Esophagus mucosa (tissue), 1 donor: ENCODE results near the gene USP17L10. TPM values are rescaled to one million over a fixed set of nuclear protein-coding genes. Genes with fewer than 3 reads are reported as not detected.
"Not testable (repeated sequence)": the region's sequence is repeated elsewhere in the genome, so short reads cannot be mapped to it uniquely, and the experiment has no call there.

Experiments used
- ATAC-seq: fragments of 200-7000 bp; cut with Tn5 transposase; one replicate; pipeline ENCODE4 v1.9.1; 2020
- total RNA-seq: library from RNA; stranded (reverse); gene quantifications from one replicate; pipeline ENCODE4 v1.2.4, GENCODE V29; 2023
- donor health status: DM: yes; HTN: yes; CAD: no.

The USP17L10 gene
- not detected for total RNA-seq

- not testable (repeated sequence) for ATAC-seq
These were observed at the start of gene USP17L10 for GRCh38 chr4:9210357-9210756. Gene USP17L10 (plus strand): TSS chr4:9210657. CDS start chr4:9210657, 0 bp downstream.

GRCh38 chr4:9165990-9166389 is 44.5 kb upstream of the USP17L10 start:
- ATAC-seq: not testable (repeated sequence)

- ATAC-seq: not testable (repeated sequence)
These were observed 40.5 kb upstream of the USP17L10 start, which contains the start of gene FAM90A26 for GRCh38 chr4:9169791-9170459. Gene FAM90A26 (plus strand): TSS chr4:9170409. CDS start chr4:9173173, 2,764 bp downstream.

- ATAC-seq: not testable (repeated sequence)
These were observed 4.2 kb downstream of the USP17L10 start for GRCh38 chr4:9214701-9215100.

GRCh38 chr4:9215105-9215504 is 4.6 kb downstream of the USP17L10 start, which contains the start of gene USP17L11:
Gene USP17L11 (plus strand): TSS chr4:9215405. CDS start chr4:9215405, 0 bp downstream.
- ATAC-seq: not testable (repeated sequence)

- not testable (repeated sequence) for ATAC-seq
These were observed 9.4 kb downstream of the USP17L10 start, which contains the start of gene USP17L12 for GRCh38 chr4:9219852-9220251. Gene USP17L12 (plus strand): TSS chr4:9220152. CDS start chr4:9220152, 0 bp downstream.

GRCh38 chr4:9224596-9224995 is 14.1 kb downstream of the USP17L10 start, which contains the start of gene USP17L13:
Gene USP17L13 (plus strand): TSS chr4:9224896. CDS start chr4:9224896, 0 bp downstream.
- not testable (repeated sequence) for ATAC-seq

GRCh38 chr4:9230249-9230648 is 19.8 kb downstream of the USP17L10 start:
- ATAC-seq: not testable (repeated sequence)

GRCh38 chr4:9234085-9234484 is 23.6 kb downstream of the USP17L10 start, which contains the start of gene USP17L15:
Gene USP17L15 (plus strand): TSS chr4:9234385. CDS start chr4:9234385, 0 bp downstream.
- ATAC-seq: not testable (repeated sequence)

GRCh38 chr4:9238461-9238860 is 28.0 kb downstream of the USP17L10 start:
- ATAC-seq: not testable (repeated sequence)

- ATAC-seq: not testable (repeated sequence)
These were observed 33.1 kb downstream of the USP17L10 start, which contains the start of gene USP17L17 for GRCh38 chr4:9243579-9243978. Gene USP17L17 (plus strand): TSS chr4:9243879. CDS start chr4:9243879, 0 bp downstream.

GRCh38 chr4:9247953-9248680 is 37.7 kb downstream of the USP17L10 start, which contains the start of gene USP17L18:
Gene USP17L18 (plus strand): TSS chr4:9248630. CDS start chr4:9248630, 0 bp downstream.
- ATAC-seq: not testable (repeated sequence)

- ATAC-seq: not testable (repeated sequence)
These were observed 42.6 kb downstream of the USP17L10 start, which contains the start of gene USP17L19 for GRCh38 chr4:9253078-9253477. Gene USP17L19 (plus strand): TSS chr4:9253378. CDS start chr4:9253378, 0 bp downstream.

GRCh38 chr4:9257824-9258223 is 47.4 kb downstream of the USP17L10 start, which contains the start of gene USP17L20:
Gene USP17L20 (plus strand): TSS chr4:9258124. CDS start chr4:9258124, 0 bp downstream.
- ATAC-seq: not testable (repeated sequence)

Other genes starting within 250 kb of the USP17L10 start
- not detected for gene FAM90A26, start 40.2 kb upstream of the USP17L10 start, total RNA-seq
- gene USP17L11, start 4.7 kb downstream of the USP17L10 start, total RNA-seq: not detected
- not detected for gene USP17L12, start 9.5 kb downstream of the USP17L10 start, total RNA-seq
- not detected for gene USP17L13, start 14.2 kb downstream of the USP17L10 start, total RNA-seq
- gene USP17L15, start 23.7 kb downstream of the USP17L10 start, total RNA-seq: not detected
- not detected for gene USP17L17, start 33.2 kb downstream of the USP17L10 start, total RNA-seq
- not detected for gene USP17L18, start 38.0 kb downstream of the USP17L10 start, total RNA-seq
- not detected for gene USP17L19, start 42.7 kb downstream of the USP17L10 start, total RNA-seq
- not detected for gene USP17L20, start 47.5 kb downstream of the USP17L10 start, total RNA-seq
- not detected for gene USP17L21, start 52.2 kb downstream of the USP17L10 start, total RNA-seq
- not detected for gene USP17L22, start 57.0 kb downstream of the USP17L10 start, total RNA-seq
- gene USP17L24, start 114.5 kb downstream of the USP17L10 start, total RNA-seq: not detected
- gene USP17L25, start 119.3 kb downstream of the USP17L10 start, total RNA-seq: not detected
- not detected for gene USP17L26, start 124.0 kb downstream of the USP17L10 start, total RNA-seq
- gene USP17L5, start 128.7 kb downstream of the USP17L10 start, total RNA-seq: not detected
- not detected for gene USP17L27, start 133.5 kb downstream of the USP17L10 start, total RNA-seq
- gene USP17L28, start 138.2 kb downstream of the USP17L10 start, total RNA-seq: not detected
- not detected for gene USP17L29, start 143.0 kb downstream of the USP17L10 start, total RNA-seq
- gene USP17L30, start 152.5 kb downstream of the USP17L10 start, total RNA-seq: not detected
- gene DEFB131A, start 233.8 kb downstream of the USP17L10 start, total RNA-seq: not detected